Measurements from ENCODE around the gene LGR6. TPM values are rescaled to one million over a fixed set of nuclear protein-coding genes. Genes with fewer than 3 reads are reported as not detected.

LGR6 gene
- total and polyA plus RNA-seq, 2 of the 8 experiments (the other 6 are each of a cell fraction or from before 2014, with no cell fraction given) = 0.50 to 1.0 TPM

DNA sequence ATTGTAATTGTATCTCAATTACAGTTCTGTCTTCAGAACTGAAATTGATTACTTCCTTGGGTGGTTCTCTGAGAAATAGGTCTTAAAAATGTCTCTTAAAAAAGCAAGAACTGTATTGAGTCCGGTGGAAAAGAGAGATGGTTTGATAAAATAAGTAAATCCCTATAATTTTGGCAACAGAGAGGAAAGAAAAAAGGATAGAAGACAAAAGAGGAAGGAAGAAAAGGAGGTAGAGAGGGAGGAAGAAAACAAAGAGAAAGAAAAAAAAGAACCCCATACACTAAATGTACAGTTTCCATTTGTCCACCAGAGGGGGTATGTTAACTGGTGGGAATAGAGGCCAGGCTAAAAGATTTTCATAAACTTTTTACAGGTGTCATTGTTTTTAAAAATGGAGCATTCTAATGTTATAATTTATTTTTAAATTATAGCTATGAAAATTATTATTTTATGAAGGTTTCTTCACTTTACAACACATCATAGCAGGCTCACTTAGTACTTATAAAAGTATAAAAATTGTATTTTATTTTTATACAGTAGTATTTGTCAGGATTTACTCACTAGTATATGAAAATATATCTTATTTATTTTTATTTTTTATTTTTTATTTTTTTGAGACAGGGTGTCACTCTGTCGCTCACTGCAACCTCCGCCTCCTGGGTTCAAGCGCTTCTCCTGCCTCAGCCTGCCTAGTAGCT lies 150.2 kb downstream of the LGR6 start:
- no peak overlapping the region for H2BK12ac ChIP-seq (ENCODE audit: low read depth, low read length)
- no peak overlapping the region for H3K27ac ChIP-seq (ENCODE audit: low read depth, low read length)
- no peaks in the 10 kb centered on the region for H3K79me1 ChIP-seq (ENCODE audit: low read depth, low read length)
- DNase-seq (ENCODE audit: low read depth in 1 of 2, low spot score in 2 of 2) (no peak), FAIRE-seq (no peak)
- H2BK120ac ChIP-seq (replicated peaks; ENCODE audit: low read depth, low read length) = no peak overlapping the region
- H3K27me3 ChIP-seq (replicated peaks in 1 of 4; ENCODE audit: control insufficient read depth in 3 of 4, extremely low read depth in 1 of 4, insufficient read depth in 3 of 4, low read length in 3 of 4) = no peaks in the 10 kb centered on the region
- no peak overlapping the region for H3K4me3 ChIP-seq (ENCODE audit: extremely low read depth in 1 of 4, insufficient read depth in 2 of 4, low read depth in 3 of 4, low read length in 4 of 4)
- no peaks in the 10 kb centered on the region for H4K20me1 ChIP-seq (replicated peaks in 1 of 2; ENCODE audit: control insufficient read depth in 1 of 2, insufficient read depth in 2 of 2, low read length in 2 of 2)
- no peak overlapping the region for H2AK5ac ChIP-seq (ENCODE audit: low read depth, low read length)
- CTCF ChIA-PET (ENCODE audit: partially characterized antibody) = interaction anchor here (0.8 to 2.3 kb wide), 10 partner anchors 8 to 256 kb away, joined by 3 to 10 read pairs (median 4); no protein-coding TSS in a partner anchor
- WGBS, 2 experiments (ENCODE audit: extremely low coverage in 1 of 2, insufficient coverage in 1 of 2, insufficient read length in 1 of 2, insufficient replicate concordance in 2 of 2, low coverage in 1 of 2, low lambda C conversion rate in 2 of 2, missing lambda C conversion rate in 1 of 2) = 66% methylated on average over 4 of the region's 4 CpGs; no CpG with 5 or more reads in 1 of the 2 experiments
- POLR2A ChIA-PET (ENCODE audit: partially characterized antibody) = no interaction called here
- no peak overlapping the region for H4K5ac ChIP-seq (ENCODE audit: insufficient read length, low read depth, low read length)
- H3K18ac ChIP-seq (ENCODE audit: extremely low read depth, low read length) = no peak overlapping the region
- H3K9me3 ChIP-seq (ENCODE audit: insufficient read depth in 2 of 2, low read depth in 1 of 2, low read length in 1 of 2) = no peaks in the 10 kb centered on the region
- no peaks in the 10 kb centered on the region; a peak in 1 of 7 replicates for H3K4me1 ChIP-seq (replicated peaks in 1 of 4; ENCODE audit: control insufficient read depth in 3 of 4, insufficient read depth in 4 of 4, low read length in 3 of 4)
- peaks cover 7 to 23% of the 10 kb centered on the region in 2 experiments for H3K79me2 ChIP-seq (ENCODE audit: control insufficient read depth in 1 of 2, insufficient read depth in 2 of 2, low read length in 2 of 2)
- H3K4me2 ChIP-seq (ENCODE audit: insufficient read depth in 1 of 2, low read depth in 2 of 2, low read length in 2 of 2) = no peak overlapping the region
- no peak overlapping the region for H3K56ac ChIP-seq (replicated peaks; ENCODE audit: insufficient read length, low read depth, low read length)
- H3K14ac ChIP-seq (ENCODE audit: insufficient read length) = no peak overlapping the region
- H3K23ac ChIP-seq (ENCODE audit: insufficient read length) = no peak overlapping the region
- H2BK20ac ChIP-seq (ENCODE audit: low read length) = no peak overlapping the region
- no peak overlapping the region for H4K8ac ChIP-seq (ENCODE audit: extremely low read depth, insufficient read depth, low read length)
- no peak overlapping the region for H2BK15ac ChIP-seq (ENCODE audit: low read length)
- H2BK5ac ChIP-seq (ENCODE audit: low read depth, low read length) = no peak overlapping the region
- H3K23me2 ChIP-seq (ENCODE audit: low read depth, low read length) = peaks cover 6% of the 10 kb centered on the region
- no peak overlapping the region for H3K4ac ChIP-seq (replicated peaks; ENCODE audit: insufficient read length, low read depth, low read length)
- H4K91ac ChIP-seq (replicated peaks; ENCODE audit: insufficient read length, low read length) = no peak overlapping the region
- no peak overlapping the region for H2AFZ ChIP-seq (ENCODE audit: low read length)
- H3K36me3 ChIP-seq (ENCODE audit: control insufficient read depth in 2 of 4, insufficient read depth in 4 of 4, low read length in 3 of 4) = no peaks in the 10 kb centered on the region; a peak in 1 of 8 replicates
- H3K9ac ChIP-seq (replicated peaks in 1 of 4; ENCODE audit: extremely low read depth in 1 of 4, low read depth in 3 of 4, low read length in 3 of 4) = no peak overlapping the region
